Measurements from ENCODE around the gene CPE. TPM values are rescaled to one million over a fixed set of nuclear protein-coding genes. Genes with fewer than 3 reads are reported as not detected.

Gene CPE
- polyA plus RNA-seq, 4 donors, result 1.1 to 326 (median 22.9) TPM

DNA sequence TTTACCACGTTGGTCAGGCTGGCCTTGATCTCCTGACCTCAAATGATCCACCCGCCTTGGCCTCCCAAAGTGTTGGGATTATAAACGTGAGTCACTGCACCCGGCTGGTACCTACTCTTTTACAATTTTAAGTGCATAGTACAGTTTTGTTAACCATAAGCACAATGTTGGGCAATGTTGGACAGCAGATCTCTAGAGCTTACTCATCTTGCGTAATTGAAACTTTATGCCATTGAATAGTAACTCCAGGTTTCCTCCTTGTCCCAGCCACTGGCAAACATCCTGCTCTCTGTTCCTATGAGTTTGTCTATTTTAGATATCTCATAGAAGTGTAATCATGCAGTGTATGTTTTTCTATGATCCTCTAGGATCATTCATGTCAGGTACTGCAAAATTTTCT lies 9.3 kb upstream of the CPE start:
- Histone ChIP-seq H3K9me3 (ENCODE audit: control insufficient read depth in 2 of 2, insufficient read depth in 1 of 2, low read depth in 1 of 2, low read length in 1 of 2) (no peaks in the 10 kb centered on the region), H3K27ac (ENCODE audit: low read depth in 1 of 3, low read length in 2 of 3) (peak overlapping the region in 1 of 3 donors; percentile 62), H3K4me1 (ENCODE audit: control insufficient read depth in 3 of 3, insufficient read depth in 2 of 3, low read depth in 1 of 3, low read length in 2 of 3) (peaks cover 0 to 7% (median 0%) of the 10 kb centered on the region in 3 donors), H3K4me3 (ENCODE audit: low read depth in 1 of 3, low read length in 3 of 3) (no peak overlapping the region), H3K36me3 (ENCODE audit: control insufficient read depth in 3 of 3, insufficient read depth in 2 of 3, low read depth in 1 of 3, low read length in 3 of 3) (no peaks in the 10 kb centered on the region), H3K27me3 (ENCODE audit: control insufficient read depth in 3 of 3, insufficient read depth in 3 of 3, low read length in 3 of 3) (no peaks in the 10 kb centered on the region)
- no peak for FAIRE-seq
- DNase-seq, result peak; percentile 48 to 82
- 34 to 65% (median 50%) methylated on average over 5 of the region's 5 CpGs for WGBS, 3 donors

DNA sequence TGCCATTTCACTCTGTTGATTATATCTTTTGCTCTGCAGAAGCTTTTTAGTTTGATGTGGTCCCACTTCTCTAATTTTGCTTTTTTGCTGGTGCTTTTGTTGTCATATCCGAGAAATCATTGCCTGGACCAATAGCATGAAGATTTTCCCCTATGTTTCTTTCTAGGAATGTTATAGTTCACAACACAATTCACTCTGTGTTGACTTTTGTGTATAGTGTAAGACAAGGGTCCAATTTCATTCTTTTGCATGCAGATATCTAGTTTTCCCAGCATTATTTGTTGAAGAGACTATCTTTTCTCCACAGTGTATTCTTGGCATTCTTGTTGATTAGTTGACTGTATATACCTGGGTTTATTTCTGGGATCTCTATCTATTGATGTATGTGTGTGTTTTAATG lies 8.3 kb upstream of the CPE start:
- H3K36me3 ChIP-seq (ENCODE audit: control insufficient read depth in 3 of 3, insufficient read depth in 2 of 3, low read depth in 1 of 3, low read length in 3 of 3), result no peaks in the 10 kb centered on the region
- H3K4me3 ChIP-seq (ENCODE audit: low read depth in 1 of 3, low read length in 3 of 3), result no peak overlapping the region
- DNase-seq (no peak), FAIRE-seq (no peak)
- H3K4me1 ChIP-seq (ENCODE audit: control insufficient read depth in 3 of 3, insufficient read depth in 2 of 3, low read depth in 1 of 3, low read length in 2 of 3), result peaks cover 0 to under 1% (median 0%) of the 10 kb centered on the region in 3 donors
- no peak overlapping the region for H3K27ac ChIP-seq (ENCODE audit: low read depth in 1 of 3, low read length in 2 of 3)
- 85 to 93% (median 93%) methylated on average over 1 of the region's 1 CpG for WGBS, 3 donors
- H3K27me3 ChIP-seq (ENCODE audit: control insufficient read depth in 3 of 3, insufficient read depth in 3 of 3, low read length in 3 of 3), result no peaks in the 10 kb centered on the region
- H3K9me3 ChIP-seq (ENCODE audit: control insufficient read depth in 2 of 2, insufficient read depth in 1 of 2, low read depth in 1 of 2, low read length in 1 of 2), result peaks cover 0 to 5% of the 10 kb centered on the region in 2 donors

DNA sequence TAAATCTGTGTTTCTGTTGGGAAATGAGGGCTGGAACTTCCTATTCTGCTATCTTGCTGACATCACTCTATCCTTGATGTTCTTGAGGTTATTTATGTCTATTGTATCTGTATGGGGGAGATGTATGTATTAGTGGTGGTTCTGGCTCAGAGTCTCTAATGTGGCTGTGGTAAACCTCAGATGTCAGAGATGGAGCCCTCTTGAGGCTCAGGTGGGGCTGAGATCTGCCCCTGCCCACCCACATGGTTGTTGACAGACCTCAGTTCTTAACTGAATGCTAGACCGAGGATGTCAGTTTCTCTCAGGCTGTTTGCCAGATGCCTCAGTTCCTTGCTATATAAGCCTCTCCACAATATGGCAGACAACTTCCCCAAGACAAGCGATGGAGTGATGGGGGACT lies 3.3 kb upstream of the CPE start:
- Histone ChIP-seq H3K27ac (ENCODE audit: low read depth in 1 of 3, low read length in 2 of 3) (no peak overlapping the region), H3K36me3 (ENCODE audit: control insufficient read depth in 3 of 3, insufficient read depth in 2 of 3, low read depth in 1 of 3, low read length in 3 of 3) (no peaks in the 10 kb centered on the region), H3K9me3 (ENCODE audit: control insufficient read depth in 2 of 2, insufficient read depth in 1 of 2, low read depth in 1 of 2, low read length in 1 of 2) (peaks cover 0 to 5% of the 10 kb centered on the region in 2 donors), H3K27me3 (ENCODE audit: control insufficient read depth in 3 of 3, insufficient read depth in 3 of 3, low read length in 3 of 3) (peaks cover 0 to 3% (median 0%) of the 10 kb centered on the region in 3 donors), H3K4me3 (ENCODE audit: low read depth in 1 of 3, low read length in 3 of 3) (no peak overlapping the region), H3K4me1 (ENCODE audit: control insufficient read depth in 3 of 3, insufficient read depth in 2 of 3, low read depth in 1 of 3, low read length in 2 of 3) (peaks cover 0 to 9% (median 3%) of the 10 kb centered on the region in 3 donors)
- DNase-seq (no peak), FAIRE-seq (no peak)
- 72 to 85% (median 72%) methylated on average over 2 of the region's 2 CpGs for WGBS, 3 donors

DNA sequence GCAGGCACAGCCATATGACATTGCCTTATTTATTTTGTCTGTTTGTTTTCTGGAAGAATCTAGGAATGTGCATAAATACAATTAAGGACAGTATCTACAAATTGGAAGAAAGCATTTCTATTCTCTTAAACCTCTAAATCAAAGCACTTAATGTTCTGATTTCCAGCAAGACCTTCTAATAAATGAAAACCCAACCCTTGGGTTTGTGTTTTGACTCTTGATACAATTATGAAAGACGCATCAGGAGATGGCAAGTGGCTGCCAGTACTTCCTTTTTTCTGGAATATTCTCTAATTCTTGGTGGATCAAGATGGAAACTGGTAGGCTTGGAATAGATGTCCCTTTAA lies 437 bp upstream of the CPE start:
- H3K27ac ChIP-seq (ENCODE audit: low read depth in 1 of 3, low read length in 2 of 3), result peak overlapping the region in 2 of 3 donors; percentile 26 to 32
- FAIRE-seq, result no peak

DNA sequence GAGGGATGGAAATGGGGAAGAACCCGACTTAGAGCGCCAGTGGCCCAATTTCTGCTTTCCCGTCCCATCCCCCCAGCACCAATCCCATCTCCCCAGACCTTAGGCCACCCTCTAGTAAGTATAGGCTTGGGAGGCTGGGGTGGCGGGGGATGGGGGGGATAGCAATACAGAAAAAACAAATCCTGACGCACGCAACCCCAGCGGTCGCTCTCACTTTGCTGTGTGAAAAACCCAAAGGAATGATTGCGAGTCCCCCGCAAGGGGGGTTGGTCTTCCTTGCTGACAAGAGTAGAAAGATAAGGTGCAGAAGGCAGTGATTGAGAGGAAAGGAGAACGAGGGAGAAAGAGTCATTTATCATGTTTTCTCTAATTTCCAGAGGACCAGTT lies 863 bp downstream of the CPE start:
- Histone ChIP-seq H3K4me3 (ENCODE audit: low read depth in 1 of 3, low read length in 3 of 3) (peak overlapping the region in 1 of 3 donors; percentile 68), H3K9me3 (ENCODE audit: control insufficient read depth in 2 of 2, insufficient read depth in 1 of 2, low read depth in 1 of 2, low read length in 1 of 2) (peaks cover 0 to 4% of the 10 kb centered on the region in 2 donors), H3K27me3 (ENCODE audit: control insufficient read depth in 3 of 3, insufficient read depth in 3 of 3, low read length in 3 of 3) (peaks cover 0 to 3% (median 0%) of the 10 kb centered on the region in 3 donors), H3K27ac (ENCODE audit: low read depth in 1 of 3, low read length in 2 of 3) (no peak overlapping the region), H3K36me3 (ENCODE audit: control insufficient read depth in 3 of 3, insufficient read depth in 2 of 3, low read depth in 1 of 3, low read length in 3 of 3) (no peaks in the 10 kb centered on the region), H3K4me1 (ENCODE audit: control insufficient read depth in 3 of 3, insufficient read depth in 2 of 3, low read depth in 1 of 3, low read length in 2 of 3) (peaks cover 0 to 9% (median 3%) of the 10 kb centered on the region in 3 donors)
- WGBS, 3 donors, result 69 to 86% (median 81%) methylated on average over 11 of the region's 11 CpGs
- peak in 1 of 2 donors; percentile 47 for DNase-seq
- FAIRE-seq, result no peak

More for the DNA sequence above, 437 bp upstream of the CPE start:
- WGBS, 3 donors, result 47 to 56% (median 52%) methylated on average over 1 of the region's 1 CpG
- Histone ChIP-seq H3K4me3 (ENCODE audit: low read depth in 1 of 3, low read length in 3 of 3) (peak overlapping the region in 2 of 3 donors; percentile 51 to 68), H3K27me3 (ENCODE audit: control insufficient read depth in 3 of 3, insufficient read depth in 3 of 3, low read length in 3 of 3) (peaks cover 0 to 3% (median 0%) of the 10 kb centered on the region in 3 donors), H3K9me3 (ENCODE audit: control insufficient read depth in 2 of 2, insufficient read depth in 1 of 2, low read depth in 1 of 2, low read length in 1 of 2) (peaks cover 0 to 5% of the 10 kb centered on the region in 2 donors), H3K4me1 (ENCODE audit: control insufficient read depth in 3 of 3, insufficient read depth in 2 of 3, low read depth in 1 of 3, low read length in 2 of 3) (peaks cover 0 to 9% (median 3%) of the 10 kb centered on the region in 3 donors), H3K36me3 (ENCODE audit: control insufficient read depth in 3 of 3, insufficient read depth in 2 of 3, low read depth in 1 of 3, low read length in 3 of 3) (no peaks in the 10 kb centered on the region)
- DNase-seq, result no peak

DNA sequence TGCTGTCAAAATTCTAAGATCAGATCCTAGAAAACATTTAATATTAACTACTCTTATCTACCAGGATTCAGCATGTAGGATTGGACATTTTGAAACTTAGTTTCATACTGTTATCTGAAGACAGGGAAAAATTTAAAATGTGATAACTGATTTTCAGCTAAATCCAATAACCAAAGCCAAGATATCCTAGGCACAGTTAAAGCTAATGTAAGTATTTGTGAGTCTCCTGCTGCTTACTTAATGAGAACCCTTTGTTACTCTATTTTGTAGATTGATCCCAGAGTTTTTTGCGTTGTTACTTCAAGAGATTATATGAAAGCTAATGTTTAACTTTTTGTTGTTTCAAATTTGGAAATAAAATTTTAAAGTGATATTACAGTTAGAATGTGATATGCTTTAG lies 2.0 kb downstream of the CPE start:
- WGBS, 3 donors, result 21 to 55% (median 49%) methylated on average over 1 of the region's 1 CpG
- H3K36me3 ChIP-seq (ENCODE audit: control insufficient read depth in 3 of 3, insufficient read depth in 2 of 3, low read depth in 1 of 3, low read length in 3 of 3), result no peaks in the 10 kb centered on the region
- FAIRE-seq, result no peak

DNA sequence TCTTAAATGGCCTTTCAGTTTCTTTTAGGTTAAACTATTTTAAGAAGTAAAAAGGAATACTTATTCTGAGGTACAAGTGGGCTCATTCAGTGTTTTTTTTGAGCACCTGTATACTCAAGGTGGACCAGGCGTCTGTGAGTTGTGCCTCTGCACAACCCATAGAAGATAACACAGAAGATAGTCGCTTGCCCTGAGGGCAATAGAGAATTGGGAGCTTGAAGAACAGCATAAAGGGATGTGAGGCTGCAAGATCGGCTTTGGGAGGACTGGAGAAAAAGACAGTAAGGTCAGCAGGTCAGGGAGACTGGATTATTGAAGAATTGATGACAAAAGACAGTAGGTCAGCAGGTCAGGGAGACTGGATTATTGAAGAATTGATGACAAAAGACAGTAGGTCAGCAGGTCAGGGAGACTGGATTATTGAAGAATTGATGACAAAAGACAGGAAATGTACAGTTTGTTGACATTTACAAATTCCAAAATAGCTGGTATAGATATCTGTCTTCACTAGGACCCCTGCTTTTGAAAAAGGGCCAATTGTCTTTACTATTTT lies 3.1 kb downstream of the CPE start:
- Histone ChIP-seq H3K4me1 (ENCODE audit: control insufficient read depth in 3 of 3, insufficient read depth in 2 of 3, low read depth in 1 of 3, low read length in 2 of 3) (peaks cover 0 to 9% (median 3%) of the 10 kb centered on the region in 3 donors), H3K4me3 (ENCODE audit: low read depth in 1 of 3, low read length in 3 of 3) (no peak overlapping the region), H3K9me3 (ENCODE audit: control insufficient read depth in 2 of 2, insufficient read depth in 1 of 2, low read depth in 1 of 2, low read length in 1 of 2) (no peaks in the 10 kb centered on the region), H3K27ac (ENCODE audit: low read depth in 1 of 3, low read length in 2 of 3) (no peak overlapping the region), H3K36me3 (ENCODE audit: control insufficient read depth in 3 of 3, insufficient read depth in 2 of 3, low read depth in 1 of 3, low read length in 3 of 3) (no peaks in the 10 kb centered on the region), H3K27me3 (ENCODE audit: control insufficient read depth in 3 of 3, insufficient read depth in 3 of 3, low read length in 3 of 3) (peaks cover 0 to 3% (median 0%) of the 10 kb centered on the region in 3 donors)
- WGBS, 3 donors, result 83 to 87% (median 85%) methylated on average over 3 of the region's 3 CpGs
- DNase-seq, result no peak
- FAIRE-seq, result no peak

More for the DNA sequence above, 2.0 kb downstream of the CPE start:
- peaks cover 0 to 9% (median 3%) of the 10 kb centered on the region in 3 donors for H3K4me1 ChIP-seq (ENCODE audit: control insufficient read depth in 3 of 3, insufficient read depth in 2 of 3, low read depth in 1 of 3, low read length in 2 of 3)
- DNase-seq, result no peak
- H3K27me3 ChIP-seq (ENCODE audit: control insufficient read depth in 3 of 3, insufficient read depth in 3 of 3, low read length in 3 of 3), result peaks cover 0 to 3% (median 0%) of the 10 kb centered on the region in 3 donors
- H3K4me3 ChIP-seq (ENCODE audit: low read depth in 1 of 3, low read length in 3 of 3), result no peak overlapping the region
- no peaks in the 10 kb centered on the region for H3K9me3 ChIP-seq (ENCODE audit: control insufficient read depth in 2 of 2, insufficient read depth in 1 of 2, low read depth in 1 of 2, low read length in 1 of 2)
- no peak overlapping the region for H3K27ac ChIP-seq (ENCODE audit: low read depth in 1 of 3, low read length in 2 of 3)

DNA sequence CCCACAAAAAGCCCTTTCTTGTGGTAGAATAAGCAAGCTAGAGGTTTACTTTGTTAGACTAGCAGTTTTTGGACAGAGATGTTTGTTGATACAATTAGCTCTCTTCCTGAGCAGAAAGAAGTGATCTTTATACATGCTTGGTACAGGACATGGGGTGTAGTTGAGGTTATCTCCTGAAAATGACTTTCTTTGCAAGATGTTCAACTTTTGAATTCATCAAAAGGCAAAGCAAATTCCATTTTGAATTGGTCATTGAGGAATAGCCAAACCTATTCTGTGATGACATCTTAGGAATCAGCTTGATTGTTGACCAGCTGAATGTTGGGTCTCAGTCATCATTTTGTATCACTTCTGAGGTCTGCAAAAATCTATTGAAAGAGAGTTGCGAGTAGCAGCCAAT lies 3.8 kb downstream of the CPE start:
- no peak overlapping the region for H3K27ac ChIP-seq (ENCODE audit: low read depth in 1 of 3, low read length in 2 of 3)
- no peaks in the 10 kb centered on the region for H3K9me3 ChIP-seq (ENCODE audit: control insufficient read depth in 2 of 2, insufficient read depth in 1 of 2, low read depth in 1 of 2, low read length in 1 of 2)
- peaks cover 0 to 9% (median 3%) of the 10 kb centered on the region in 3 donors for H3K4me1 ChIP-seq (ENCODE audit: control insufficient read depth in 3 of 3, insufficient read depth in 2 of 3, low read depth in 1 of 3, low read length in 2 of 3)
- no peak overlapping the region for H3K4me3 ChIP-seq (ENCODE audit: low read depth in 1 of 3, low read length in 3 of 3)
- 91 to 92% (median 92%) methylated on average over 1 of the region's 1 CpG for WGBS, 3 donors
- no peaks in the 10 kb centered on the region for H3K36me3 ChIP-seq (ENCODE audit: control insufficient read depth in 3 of 3, insufficient read depth in 2 of 3, low read depth in 1 of 3, low read length in 3 of 3)
- peaks cover 0 to 3% (median 0%) of the 10 kb centered on the region in 3 donors for H3K27me3 ChIP-seq (ENCODE audit: control insufficient read depth in 3 of 3, insufficient read depth in 3 of 3, low read length in 3 of 3)
- DNase-seq, result no peak
- no peak for FAIRE-seq
